ENCODE measurements around the gene HOOK2. TPM values are rescaled to one million over a fixed set of nuclear protein-coding genes. Genes with fewer than 3 reads are reported as not detected.

The HOOK2 gene
- total and polyA plus RNA-seq, 2 donors (not counting 1 experiment from before 2014, with no cell fraction given), result 6.6 to 26.6 TPM

GRCh38 chr19:12792051-12792852, 16.9 kb upstream of the HOOK2 start:
- H3K9ac ChIP-seq (ENCODE audit: insufficient read depth, low read length), result peak overlapping the region; percentile 99
- no peaks in the 10 kb centered on the region for H3K9me3 ChIP-seq (ENCODE audit: control insufficient read depth, insufficient read depth, low read depth, low read length)
- peak overlapping the region; percentile 97 for H3K27ac ChIP-seq (ENCODE audit: insufficient read depth, low read length)
- H3K36me3 ChIP-seq (ENCODE audit: control insufficient read depth, insufficient read depth, low read length), result peaks cover 2% of the 10 kb centered on the region
- DNase-seq (ENCODE audit: low read depth in 2 of 2), result peak in 1 of 2 donors; percentile 67
- peaks cover 29% of the 10 kb centered on the region for H3K4me1 ChIP-seq (ENCODE audit: control insufficient read depth, extremely low read depth, insufficient read depth, low read length)
- H3K79me2 ChIP-seq (ENCODE audit: control insufficient read depth, insufficient read depth, low read length), result peaks cover 20% of the 10 kb centered on the region
- H3K4me3 ChIP-seq (replicated peaks in 1 of 4; ENCODE audit: control extremely low read depth in 1 of 4, insufficient read depth in 1 of 4, low read depth in 3 of 4, low read length in 4 of 4), result peak overlapping the region; percentile 73 to 98 (median 94)
- no peaks in the 10 kb centered on the region for H4K20me1 ChIP-seq (ENCODE audit: control insufficient read depth, extremely low read depth, insufficient read depth, low read length)
- TF ChIP-seq EZH2 (IDR thresholded peaks at IDR 0.05; ENCODE audit: low read length, missing control alignments), result no peak
- TF ChIP-seq CTCF (conservative IDR thresholded peaks at IDR 0.05 in 1 of 2, IDR thresholded peaks at IDR 0.05 in 1 of 2; ENCODE audit: low read depth in 1 of 2, low read length in 2 of 2), result no peak
- no peaks in the 10 kb centered on the region for H3K27me3 ChIP-seq (ENCODE audit: control insufficient read depth, insufficient read depth, low read length)
- H2AFZ ChIP-seq (ENCODE audit: low read length), result no peak overlapping the region
- peak overlapping the region; percentile 72 for H3K4me2 ChIP-seq (ENCODE audit: extremely low read depth, insufficient read depth, low read length)

- H4K20me1 ChIP-seq (ENCODE audit: control insufficient read depth, extremely low read depth, insufficient read depth, low read length), result no peaks in the 10 kb centered on the region
- H3K36me3 ChIP-seq (ENCODE audit: control insufficient read depth, insufficient read depth, low read length), result peaks cover 2% of the 10 kb centered on the region
- H3K9ac ChIP-seq (ENCODE audit: insufficient read depth, low read length), result peak within 1 kb of the TSS; percentile 99
- H3K4me1 ChIP-seq (ENCODE audit: control insufficient read depth, extremely low read depth, insufficient read depth, low read length), result peaks cover 27% of the 10 kb centered on the region
- H3K79me2 ChIP-seq (ENCODE audit: control insufficient read depth, insufficient read depth, low read length), result peaks cover 20% of the 10 kb centered on the region
- peak within 1 kb of the TSS; percentile 73 to 98 (median 94) for H3K4me3 ChIP-seq (replicated peaks in 1 of 4; ENCODE audit: control extremely low read depth in 1 of 4, insufficient read depth in 1 of 4, low read depth in 3 of 4, low read length in 4 of 4)
- H3K27me3 ChIP-seq (ENCODE audit: control insufficient read depth, insufficient read depth, low read length), result no peaks in the 10 kb centered on the region
- no peak for TF ChIP-seq CTCF (conservative IDR thresholded peaks at IDR 0.05 in 1 of 2, IDR thresholded peaks at IDR 0.05 in 1 of 2; ENCODE audit: low read depth in 1 of 2, low read length in 2 of 2)
- no peak for TF ChIP-seq EZH2 (IDR thresholded peaks at IDR 0.05; ENCODE audit: low read length, missing control alignments)
- peak; percentile 94 to 98 for DNase-seq (ENCODE audit: low read depth in 2 of 2)
- H2AFZ ChIP-seq (ENCODE audit: low read length), result no peak within 1 kb of the TSS
- no peaks in the 10 kb centered on the region for H3K9me3 ChIP-seq (ENCODE audit: control insufficient read depth, insufficient read depth, low read depth, low read length)
- peak within 1 kb of the TSS; percentile 97 for H3K27ac ChIP-seq (ENCODE audit: insufficient read depth, low read length)
- peak within 1 kb of the TSS; percentile 97 for H3K4me2 ChIP-seq (ENCODE audit: extremely low read depth, insufficient read depth, low read length)
Observed at GRCh38 chr19:12791345-12792050, 16.1 kb upstream of the HOOK2 start, which contains the start of gene JUNB. JUNB (plus strand) TSS chr19:12791486; CDS start chr19:12791772, 286 bp downstream.

Data from fibroblast of lung (primary cell).